Suprapubic skin (tissue), 4 donors: ENCODE results near the gene RMI2. TPM values are rescaled to one million over a fixed set of nuclear protein-coding genes. Genes with fewer than 3 reads are reported as not detected.

Experiments
- DNase-seq, 2 donors: peaks; one replicate each; pipeline ENCODE4 v3.0.0-alpha.2; 2019; ENCODE audit warnings: low spot score in 2 of 2
- H3K27ac ChIP-seq: fragments of 200-600 bp; sonication (generic); one replicate; pipeline ENCODE4 v1.5.1; 2019
- H3K27me3 ChIP-seq: fragments of 200-600 bp; sonication (generic); one replicate; pipeline ENCODE4 v1.5.1; 2019
- H3K36me3 ChIP-seq: fragments of 200-600 bp; sonication (generic); one replicate; pipeline ENCODE4 v1.5.1; 2019
- H3K4me1 ChIP-seq: fragments of 200-600 bp; sonication (generic); one replicate; pipeline ENCODE4 v1.5.1; 2019
- H3K4me3 ChIP-seq: fragments of 200-600 bp; sonication (generic); one replicate; pipeline ENCODE4 v1.5.1; 2019; ENCODE audit warnings: mild to moderate bottlenecking
- H3K9me3 ChIP-seq: fragments of 200-600 bp; sonication (generic); one replicate; pipeline ENCODE4 v1.5.1; 2019
- CTCF ChIP-seq, 2 donors: fragments of 200-600 bp in 1 of 2; fragments of 450-650 bp in 1 of 2; sonication (generic) in 1 of 2; IDR thresholded peaks; one replicate each; pipeline ENCODE4 v1.5.1; 2016 to 2019; ENCODE audit warnings: antibody characterized with exemption in 2 of 2, mild to moderate bottlenecking in 1 of 2, moderate library complexity in 1 of 2
- EP300 ChIP-seq: sonication (generic); formaldehyde crosslinking; IDR thresholded peaks from one replicate; pipeline ENCODE4 v1.6.1; 2017; ENCODE audit warnings: antibody characterized with exemption
- POLR2A ChIP-seq, 2 donors: fragments of 450-650 bp; IDR thresholded peaks; one replicate each; pipeline ENCODE4 v1.6.1; 2017; ENCODE audit warnings: antibody characterized with exemption in 2 of 2, mild to moderate bottlenecking in 2 of 2, moderate library complexity in 2 of 2
- POLR2AphosphoS5 ChIP-seq, 3 donors: sonication (generic); formaldehyde crosslinking; IDR thresholded peaks; one replicate each; pipeline ENCODE4 v1.6.1; 2017; ENCODE audit warnings: antibody characterized with exemption in 3 of 3
- WGBS: methylation state at CpG from one replicate; pipeline ENCODE4 v1.1.5; 2018; 5-methylcytosine and 5-hydroxymethylcytosine counted together
- total RNA-seq, 4 donors: library from RNA; depleted of rRNA; stranded (reverse); fragments of >200 nt; gene quantifications; one replicate each; pipeline ENCODE4 v1.1.0, GENCODE V29; 2016

Gene RMI2
- 1 to 10 TPM; 2.7 to 7.7 (median 6.4) TPM for total RNA-seq

DNA sequence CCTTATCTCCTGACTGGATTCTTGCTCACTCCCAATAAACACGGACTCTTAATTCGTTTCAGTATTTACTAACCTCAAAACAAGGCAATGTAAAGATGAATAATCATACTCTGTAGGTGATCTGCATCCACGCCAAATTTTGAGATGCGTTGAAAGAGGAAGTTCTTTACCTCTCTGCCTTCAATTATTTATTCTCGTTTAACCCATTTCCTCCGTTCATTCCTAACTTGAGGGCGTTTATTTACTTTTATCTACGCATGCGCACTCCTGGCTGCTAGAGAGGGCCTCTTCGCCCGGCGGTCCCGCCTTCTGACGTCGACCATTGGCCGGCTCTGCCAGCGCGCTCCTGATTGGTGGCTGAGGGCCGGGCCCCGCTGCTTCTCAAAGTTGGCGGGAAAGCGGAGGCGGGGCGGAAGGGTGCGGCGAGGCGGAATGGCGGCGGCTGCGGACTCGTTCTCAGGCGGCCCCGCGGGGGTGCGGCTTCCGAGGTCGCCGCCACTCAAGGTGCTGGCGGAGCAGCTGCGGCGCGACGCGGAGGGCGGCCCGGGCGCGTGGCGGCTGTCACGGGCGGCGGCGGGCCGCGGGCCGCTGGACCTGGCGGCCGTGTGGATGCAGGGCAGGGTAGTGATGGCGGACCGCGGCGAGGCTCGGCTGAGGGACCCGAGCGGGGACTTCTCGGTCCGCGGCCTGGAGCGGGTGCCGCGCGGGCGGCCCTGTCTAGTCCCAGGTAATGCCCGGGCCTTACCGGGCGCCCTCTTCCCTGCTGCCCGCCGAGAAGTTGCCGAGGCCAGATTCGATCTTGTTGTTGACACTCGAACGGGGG is at the start of gene RMI2:
Gene RMI2 (plus strand): TSS at position 420 of the 823 bp plus-strand sequence. CDS start 13 bp downstream, at position 433.
- no peaks in the 10 kb centered on the region for H3K36me3 ChIP-seq
- peaks cover 46% of the 10 kb centered on the region for H3K4me1 ChIP-seq
- under 1% methylated on average over 49 of the region's 82 CpGs for WGBS
- peak; percentile 98 to 99 for DNase-seq
- no peak for TF ChIP-seq CTCF (IDR thresholded peaks at IDR 0.05)
- TF ChIP-seq POLR2AphosphoS5 (IDR thresholded peaks at IDR 0.05): no peak
- TF ChIP-seq EP300: no peak
- TF ChIP-seq POLR2A (IDR thresholded peaks at IDR 0.05): no peak
- H3K27me3 ChIP-seq: no peaks in the 10 kb centered on the region
- H3K9me3 ChIP-seq: no peaks in the 10 kb centered on the region
- H3K27ac ChIP-seq: peak within 1 kb of the TSS; percentile 64
- peak within 1 kb of the TSS; percentile 85 for H3K4me3 ChIP-seq

DNA sequence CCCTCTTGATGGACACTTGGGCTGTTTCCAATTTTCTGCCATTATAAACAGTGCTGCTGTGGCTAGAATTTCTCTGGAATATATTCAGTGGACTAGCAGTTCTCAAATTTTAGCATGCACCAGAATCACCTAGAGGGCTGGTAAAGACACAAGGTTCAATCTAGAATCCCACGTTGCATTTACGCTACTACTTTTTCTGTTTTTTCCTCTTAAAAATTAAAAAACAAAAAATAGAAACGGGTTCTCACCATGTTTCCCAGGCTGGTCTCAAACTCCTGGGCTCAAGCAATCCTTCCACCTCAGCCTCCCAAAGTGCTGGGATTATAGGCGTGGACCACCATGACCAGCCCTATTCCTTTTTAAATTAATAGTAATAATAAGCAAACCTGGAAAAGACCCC is 49.6 kb upstream of the RMI2 start:
- 90% methylated on average over 4 of the region's 4 CpGs for WGBS
- no peak overlapping the region for H3K4me3 ChIP-seq

GRCh38 chr16:11296351-11296705 is 48.9 kb upstream of the RMI2 start:
- Histone ChIP-seq H3K36me3 (no peaks in the 10 kb centered on the region), H3K4me1 (peaks cover 16% of the 10 kb centered on the region), H3K27ac (no peak overlapping the region), H3K4me3 (no peak overlapping the region), H3K9me3 (no peaks in the 10 kb centered on the region), H3K27me3 (no peaks in the 10 kb centered on the region)
- 83% methylated on average over 3 of the region's 3 CpGs for WGBS
- TF ChIP-seq EP300 (no peak), CTCF (IDR thresholded peaks at IDR 0.05) (no peak), POLR2A (IDR thresholded peaks at IDR 0.05) (no peak)
- DNase-seq: no peak

More for the DNA sequence above, 49.6 kb upstream of the RMI2 start:
- Histone ChIP-seq H3K4me1 (peaks cover 16% of the 10 kb centered on the region), H3K36me3 (no peaks in the 10 kb centered on the region), H3K27ac (no peak overlapping the region), H3K27me3 (no peaks in the 10 kb centered on the region), H3K9me3 (no peaks in the 10 kb centered on the region)
- TF ChIP-seq POLR2AphosphoS5 (IDR thresholded peaks at IDR 0.05) (no peak), EP300 (no peak), CTCF (IDR thresholded peaks at IDR 0.05) (no peak), POLR2A (IDR thresholded peaks at IDR 0.05) (no peak)
- DNase-seq: no peak

GRCh38 chr16:11296706-11297491 is 48.4 kb upstream of the RMI2 start:
- no peak for TF ChIP-seq POLR2AphosphoS5 (IDR thresholded peaks at IDR 0.05)
- TF ChIP-seq POLR2A (IDR thresholded peaks at IDR 0.05): no peak
- TF ChIP-seq CTCF (IDR thresholded peaks at IDR 0.05): no peak
- TF ChIP-seq EP300: no peak
- WGBS: 39% methylated on average over 9 of the region's 10 CpGs
- H3K4me1 ChIP-seq: peaks cover 16% of the 10 kb centered on the region
- no peaks in the 10 kb centered on the region for H3K9me3 ChIP-seq
- no peaks in the 10 kb centered on the region for H3K36me3 ChIP-seq
- H3K27ac ChIP-seq: no peak overlapping the region
- no peaks in the 10 kb centered on the region for H3K27me3 ChIP-seq
- H3K4me3 ChIP-seq: peak overlapping the region; percentile 24
- DNase-seq: no peak
